ENCODE data around the gene ARHGEF10L.
"Not testable (repeated sequence)": the region's sequence is repeated elsewhere in the genome, so short reads cannot be mapped to it uniquely, and the experiment has no call there.

Gene ARHGEF10L

GRCh38 chr1:17627239-17628052 is 87.9 kb downstream of the ARHGEF10L start:
- H2AFZ ChIP-seq (ENCODE audit: low read depth, low read length): no peak overlapping the region
- H4K8ac ChIP-seq (ENCODE audit: low read length): no peak overlapping the region
- H3K79me1 ChIP-seq (replicated peaks; ENCODE audit: low read length, poor library complexity, severe bottlenecking): peaks cover 6% of the 10 kb centered on the region
- no peaks in the 10 kb centered on the region for H3K9me3 ChIP-seq (ENCODE audit: control insufficient read depth, low read length)
- no peak overlapping the region for H3K27ac ChIP-seq (ENCODE audit: low read length, poor library complexity, severe bottlenecking)
- no peak overlapping the region for H2AK5ac ChIP-seq (ENCODE audit: low read length, severe bottlenecking)
- no peak overlapping the region for H3K4me2 ChIP-seq (ENCODE audit: low read length, poor library complexity, severe bottlenecking)
- H2BK12ac ChIP-seq (ENCODE audit: low read length in 2 of 2): no peak overlapping the region
- no peak overlapping the region for H4K91ac ChIP-seq (ENCODE audit: low read length)
- H3K36me3 ChIP-seq (ENCODE audit: control insufficient read depth in 1 of 2, insufficient read depth in 2 of 2, low read depth in 1 of 2, low read length in 2 of 2): peaks cover 41 to 73% of the 10 kb centered on the region in 2 experiments
- WGBS: 95% methylated on average over 15 of the region's 16 CpGs
- no peak overlapping the region for H3K18ac ChIP-seq (ENCODE audit: low read depth in 1 of 2, low read length in 2 of 2)
- H3K27me3 ChIP-seq (ENCODE audit: control insufficient read depth in 1 of 2, insufficient read depth in 1 of 2, low read length in 2 of 2): no peaks in the 10 kb centered on the region
- H3K9ac ChIP-seq (ENCODE audit: low read length): no peak overlapping the region
- no peak for DNase-seq
- H3K4me3 ChIP-seq (ENCODE audit: insufficient read depth in 1 of 2, low read depth in 1 of 2, low read length in 2 of 2): no peak overlapping the region
- peaks cover 16% of the 10 kb centered on the region for H3K4me1 ChIP-seq (ENCODE audit: control insufficient read depth, insufficient read depth, low read depth, low read length)
- H3K4ac ChIP-seq (ENCODE audit: low read depth in 1 of 2, low read length in 2 of 2): no peak overlapping the region
- H2BK15ac ChIP-seq (ENCODE audit: low read depth, poor library complexity, severe bottlenecking): no peak overlapping the region
- no peak overlapping the region for H3K23ac ChIP-seq (ENCODE audit: low read length in 2 of 2)
- H3K14ac ChIP-seq (ENCODE audit: low read length in 2 of 2): no peak overlapping the region
- H2BK5ac ChIP-seq (ENCODE audit: low read depth, low read length, poor library complexity, severe bottlenecking): no peak overlapping the region
- H2BK120ac ChIP-seq (ENCODE audit: low read depth, low read length): no peak overlapping the region

DNA sequence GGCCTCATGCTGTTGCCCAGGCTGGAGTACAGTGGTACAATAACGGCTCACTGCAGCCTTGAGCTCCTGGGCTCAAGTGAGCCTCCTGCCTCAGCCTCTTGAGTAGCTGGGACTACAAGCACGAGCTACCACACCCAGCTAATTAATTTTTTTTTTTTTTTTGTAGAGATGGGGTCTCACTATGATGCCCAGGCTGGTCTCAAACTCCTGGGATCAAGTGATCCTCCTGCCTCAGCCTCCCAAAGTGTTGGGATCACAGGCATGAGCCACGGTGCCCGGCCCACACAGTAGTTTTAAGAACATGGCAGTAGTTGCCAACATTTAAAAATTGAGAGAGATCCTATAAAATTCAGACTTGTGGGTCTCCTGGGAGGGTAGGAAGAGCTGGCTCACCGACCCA is 89.5 kb downstream of the ARHGEF10L start:
- not testable (repeated sequence) for H3K9me3 ChIP-seq (ENCODE audit: control insufficient read depth, low read length); H3K23ac ChIP-seq (ENCODE audit: low read length in 2 of 2); H3K14ac ChIP-seq (ENCODE audit: low read length in 2 of 2); DNase-seq; H2AFZ ChIP-seq (ENCODE audit: low read depth, low read length); H4K8ac ChIP-seq (ENCODE audit: low read length); H4K91ac ChIP-seq (ENCODE audit: low read length); H3K27ac ChIP-seq (ENCODE audit: low read length, poor library complexity, severe bottlenecking); H2BK12ac ChIP-seq (ENCODE audit: low read length in 2 of 2); H2BK120ac ChIP-seq (ENCODE audit: low read depth, low read length); H2AK5ac ChIP-seq (ENCODE audit: low read length, severe bottlenecking); H3K9ac ChIP-seq (ENCODE audit: low read length); H2BK15ac ChIP-seq (ENCODE audit: low read depth, poor library complexity, severe bottlenecking); H3K79me1 ChIP-seq (replicated peaks; ENCODE audit: low read length, poor library complexity, severe bottlenecking); H3K27me3 ChIP-seq (ENCODE audit: control insufficient read depth in 1 of 2, insufficient read depth in 1 of 2, low read length in 2 of 2); H2BK5ac ChIP-seq (ENCODE audit: low read depth, low read length, poor library complexity, severe bottlenecking); H3K4ac ChIP-seq (ENCODE audit: low read depth in 1 of 2, low read length in 2 of 2); H3K4me3 ChIP-seq (ENCODE audit: insufficient read depth in 1 of 2, low read depth in 1 of 2, low read length in 2 of 2); H3K4me2 ChIP-seq (ENCODE audit: low read length, poor library complexity, severe bottlenecking); H3K18ac ChIP-seq (ENCODE audit: low read depth in 1 of 2, low read length in 2 of 2)
- 97% methylated on average over 4 of the region's 5 CpGs for WGBS
- Histone ChIP-seq H3K36me3 (ENCODE audit: control insufficient read depth in 1 of 2, insufficient read depth in 2 of 2, low read depth in 1 of 2, low read length in 2 of 2) (peaks cover 25 to 64% of the 10 kb centered on the region in 2 experiments), H3K4me1 (ENCODE audit: control insufficient read depth, insufficient read depth, low read depth, low read length) (peaks cover 24% of the 10 kb centered on the region)

DNA sequence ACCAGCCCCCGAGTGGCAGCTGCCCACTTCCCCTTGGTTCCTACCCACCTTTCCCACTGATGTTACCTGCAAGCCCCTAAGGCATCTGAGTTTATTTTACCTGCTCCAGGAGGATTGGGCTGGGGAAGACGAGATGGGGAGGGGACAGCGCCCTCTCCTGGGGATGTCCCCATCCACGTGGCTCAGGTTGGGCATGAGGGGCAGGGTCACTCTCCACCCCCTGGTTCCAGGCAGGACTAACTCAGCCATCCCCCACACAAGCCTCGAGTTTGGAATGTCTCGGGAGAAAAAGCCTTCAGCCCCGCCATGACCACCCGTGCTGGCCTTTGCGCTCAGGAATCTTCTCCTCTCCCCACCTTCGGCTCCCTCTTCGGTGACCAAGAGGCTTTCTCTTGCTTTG is 90.0 kb downstream of the ARHGEF10L start:
- no peak overlapping the region for H4K91ac ChIP-seq (ENCODE audit: low read length)
- no peak overlapping the region for H3K23ac ChIP-seq (ENCODE audit: low read length in 2 of 2)
- no peak overlapping the region for H2BK12ac ChIP-seq (ENCODE audit: low read length in 2 of 2)
- H2BK15ac ChIP-seq (ENCODE audit: low read depth, poor library complexity, severe bottlenecking): no peak overlapping the region
- H3K27me3 ChIP-seq (ENCODE audit: control insufficient read depth in 1 of 2, insufficient read depth in 1 of 2, low read length in 2 of 2): no peaks in the 10 kb centered on the region
- H3K4me3 ChIP-seq (ENCODE audit: insufficient read depth in 1 of 2, low read depth in 1 of 2, low read length in 2 of 2): no peak overlapping the region
- no peak overlapping the region for H2BK120ac ChIP-seq (ENCODE audit: low read depth, low read length)
- H3K27ac ChIP-seq (ENCODE audit: low read length, poor library complexity, severe bottlenecking): no peak overlapping the region
- H3K4me2 ChIP-seq (ENCODE audit: low read length, poor library complexity, severe bottlenecking): no peak overlapping the region
- H3K4me1 ChIP-seq (ENCODE audit: control insufficient read depth, insufficient read depth, low read depth, low read length): peaks cover 20% of the 10 kb centered on the region
- no peak overlapping the region for H2AFZ ChIP-seq (ENCODE audit: low read depth, low read length)
- H4K8ac ChIP-seq (ENCODE audit: low read length): no peak overlapping the region
- no peak overlapping the region for H3K18ac ChIP-seq (ENCODE audit: low read depth in 1 of 2, low read length in 2 of 2)
- peaks cover 4% of the 10 kb centered on the region for H3K79me1 ChIP-seq (replicated peaks; ENCODE audit: low read length, poor library complexity, severe bottlenecking)
- no peak overlapping the region for H2AK5ac ChIP-seq (ENCODE audit: low read length, severe bottlenecking)
- DNase-seq: no peak
- H3K14ac ChIP-seq (ENCODE audit: low read length in 2 of 2): no peak overlapping the region
- H3K4ac ChIP-seq (ENCODE audit: low read depth in 1 of 2, low read length in 2 of 2): no peak overlapping the region
- H2BK5ac ChIP-seq (ENCODE audit: low read depth, low read length, poor library complexity, severe bottlenecking): no peak overlapping the region
- no peaks in the 10 kb centered on the region for H3K9me3 ChIP-seq (ENCODE audit: control insufficient read depth, low read length)
- WGBS: 82% methylated on average over 11 of the region's 11 CpGs
- peaks cover 25 to 64% of the 10 kb centered on the region in 2 experiments for H3K36me3 ChIP-seq (ENCODE audit: control insufficient read depth in 1 of 2, insufficient read depth in 2 of 2, low read depth in 1 of 2, low read length in 2 of 2)
- H3K9ac ChIP-seq (ENCODE audit: low read length): peak overlapping the region; percentile 21

GRCh38 chr1:17630048-17630830 is 90.7 kb downstream of the ARHGEF10L start:
- Histone ChIP-seq H4K8ac (ENCODE audit: low read length) (no peak overlapping the region), H3K27me3 (ENCODE audit: control insufficient read depth in 1 of 2, insufficient read depth in 1 of 2, low read length in 2 of 2) (no peaks in the 10 kb centered on the region), H4K91ac (ENCODE audit: low read length) (no peak overlapping the region), H3K36me3 (ENCODE audit: control insufficient read depth in 1 of 2, insufficient read depth in 2 of 2, low read depth in 1 of 2, low read length in 2 of 2) (peaks cover 31 to 71% of the 10 kb centered on the region in 2 experiments), H2AFZ (ENCODE audit: low read depth, low read length) (no peak overlapping the region), H2BK15ac (ENCODE audit: low read depth, poor library complexity, severe bottlenecking) (no peak overlapping the region), H2BK12ac (ENCODE audit: low read length in 2 of 2) (no peak overlapping the region), H3K79me1 (replicated peaks; ENCODE audit: low read length, poor library complexity, severe bottlenecking) (peaks cover 2% of the 10 kb centered on the region), H3K4me2 (ENCODE audit: low read length, poor library complexity, severe bottlenecking) (no peak overlapping the region), H3K27ac (ENCODE audit: low read length, poor library complexity, severe bottlenecking) (no peak overlapping the region), H3K18ac (ENCODE audit: low read depth in 1 of 2, low read length in 2 of 2) (no peak overlapping the region), H3K9me3 (ENCODE audit: control insufficient read depth, low read length) (no peaks in the 10 kb centered on the region), H3K4me3 (ENCODE audit: insufficient read depth in 1 of 2, low read depth in 1 of 2, low read length in 2 of 2) (no peak overlapping the region), H2BK120ac (ENCODE audit: low read depth, low read length) (no peak overlapping the region), H2BK5ac (ENCODE audit: low read depth, low read length, poor library complexity, severe bottlenecking) (no peak overlapping the region), H2AK5ac (ENCODE audit: low read length, severe bottlenecking) (no peak overlapping the region), H3K4me1 (ENCODE audit: control insufficient read depth, insufficient read depth, low read depth, low read length) (peaks cover 15% of the 10 kb centered on the region), H3K23ac (ENCODE audit: low read length in 2 of 2) (no peak overlapping the region), H3K14ac (ENCODE audit: low read length in 2 of 2) (no peak overlapping the region), H3K9ac (ENCODE audit: low read length) (peak overlapping the region; percentile 21), H3K4ac (ENCODE audit: low read depth in 1 of 2, low read length in 2 of 2) (no peak overlapping the region)
- WGBS: 91% methylated on average over 16 of the region's 16 CpGs
- DNase-seq: no peak
